ENCODE results near the gene TCFL5. TPM values are rescaled to one million over a fixed set of nuclear protein-coding genes. Genes with fewer than 3 reads are reported as not detected.
A peak's percentile ranks its signal among the peaks of the same experiment; 100 is the strongest.

TCFL5 gene
- total and polyA plus RNA-seq, 10 donors: 4.1 to 8.8 (median 6.3) TPM

DNA sequence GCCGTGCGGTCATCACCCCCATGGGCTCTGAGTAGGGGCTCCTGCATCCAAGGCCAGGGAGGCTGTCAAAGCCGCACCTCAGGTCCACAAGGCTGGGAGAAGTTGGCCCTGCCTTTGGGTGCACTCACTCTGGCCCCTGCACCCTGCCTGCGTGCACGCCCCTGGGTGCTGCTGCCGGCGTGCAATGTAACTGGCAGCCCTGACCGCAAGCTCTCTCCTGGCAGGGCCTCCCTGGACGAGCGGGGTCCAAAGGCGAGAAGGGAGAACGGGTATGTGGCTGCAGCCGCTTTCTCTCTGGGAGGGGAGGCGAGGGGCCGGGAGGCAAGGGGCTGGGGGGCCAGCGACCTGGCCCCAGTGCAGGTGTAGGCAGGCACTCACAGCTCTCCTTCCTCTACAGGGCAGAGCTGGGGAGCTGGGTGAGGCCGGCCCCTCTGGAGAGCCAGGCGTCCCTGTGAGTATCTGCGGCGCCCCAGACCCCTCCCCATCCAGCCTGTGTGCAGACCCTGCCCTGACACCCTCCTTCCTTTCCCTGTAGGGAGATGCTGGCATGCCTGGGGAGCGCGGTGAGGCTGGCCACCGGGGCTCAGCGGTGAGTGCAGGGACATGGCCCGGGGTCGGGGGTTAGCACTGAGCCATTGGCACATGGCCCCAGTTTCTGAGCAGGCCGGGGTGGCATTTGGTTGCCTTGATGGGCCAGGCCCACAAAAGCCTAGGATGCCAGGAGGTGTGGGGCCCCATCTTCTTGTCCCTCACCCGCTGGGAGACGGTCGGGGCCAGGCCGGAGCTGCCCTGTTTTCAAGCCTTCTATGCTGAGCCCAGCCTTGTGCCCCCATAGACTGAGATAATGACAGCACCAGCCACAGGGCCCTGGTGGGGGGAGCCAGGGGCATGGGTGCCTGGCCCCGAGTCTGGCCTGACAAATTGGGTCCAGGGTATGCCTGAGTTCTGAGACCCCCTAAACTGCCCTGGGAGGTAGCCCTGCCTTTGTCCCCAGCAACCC is 32.1 kb downstream of the TCFL5 start:
- Histone ChIP-seq H3K36me3 (no peaks in the 10 kb centered on the region), H3K4me1 (peaks cover 10 to 50% (median 40%) of the 10 kb centered on the region in 6 donors), H3K27me3 (replicated peaks in 1 of 7) (peaks cover 0 to 29% (median 0%) of the 10 kb centered on the region in 7 donors), H3K9me3 (no peaks in the 10 kb centered on the region), H3K4me3 (no peak overlapping the region), H3K27ac (no peak overlapping the region)
- TF ChIP-seq POLR2A (IDR thresholded peaks at IDR 0.05) (no peak), POLR2AphosphoS5 (IDR thresholded peaks at IDR 0.05) (no peak)
- TF ChIP-seq, protein P1, sequence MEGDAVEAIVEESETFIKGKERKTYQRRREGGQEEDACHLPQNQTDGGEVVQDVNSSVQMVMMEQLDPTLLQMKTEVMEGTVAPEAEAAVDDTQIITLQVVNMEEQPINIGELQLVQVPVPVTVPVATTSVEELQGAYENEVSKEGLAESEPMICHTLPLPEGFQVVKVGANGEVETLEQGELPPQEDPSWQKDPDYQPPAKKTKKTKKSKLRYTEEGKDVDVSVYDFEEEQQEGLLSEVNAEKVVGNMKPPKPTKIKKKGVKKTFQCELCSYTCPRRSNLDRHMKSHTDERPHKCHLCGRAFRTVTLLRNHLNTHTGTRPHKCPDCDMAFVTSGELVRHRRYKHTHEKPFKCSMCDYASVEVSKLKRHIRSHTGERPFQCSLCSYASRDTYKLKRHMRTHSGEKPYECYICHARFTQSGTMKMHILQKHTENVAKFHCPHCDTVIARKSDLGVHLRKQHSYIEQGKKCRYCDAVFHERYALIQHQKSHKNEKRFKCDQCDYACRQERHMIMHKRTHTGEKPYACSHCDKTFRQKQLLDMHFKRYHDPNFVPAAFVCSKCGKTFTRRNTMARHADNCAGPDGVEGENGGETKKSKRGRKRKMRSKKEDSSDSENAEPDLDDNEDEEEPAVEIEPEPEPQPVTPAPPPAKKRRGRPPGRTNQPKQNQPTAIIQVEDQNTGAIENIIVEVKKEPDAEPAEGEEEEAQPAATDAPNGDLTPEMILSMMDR (IDR thresholded peaks at IDR 0.05 in 8 of 11, conservative IDR thresholded peaks at IDR 0.05 in 3 of 11): no peak
- intact Hi-C loops (cut with DNase I; ENCODE audit: low total_unique reads): no loop called here
- peak; percentile 64 for DNase-seq
- WGBS, 5 donors: 92 to 97% (median 93%) methylated on average over 21 to 32 of the region's 32 CpGs

DNA sequence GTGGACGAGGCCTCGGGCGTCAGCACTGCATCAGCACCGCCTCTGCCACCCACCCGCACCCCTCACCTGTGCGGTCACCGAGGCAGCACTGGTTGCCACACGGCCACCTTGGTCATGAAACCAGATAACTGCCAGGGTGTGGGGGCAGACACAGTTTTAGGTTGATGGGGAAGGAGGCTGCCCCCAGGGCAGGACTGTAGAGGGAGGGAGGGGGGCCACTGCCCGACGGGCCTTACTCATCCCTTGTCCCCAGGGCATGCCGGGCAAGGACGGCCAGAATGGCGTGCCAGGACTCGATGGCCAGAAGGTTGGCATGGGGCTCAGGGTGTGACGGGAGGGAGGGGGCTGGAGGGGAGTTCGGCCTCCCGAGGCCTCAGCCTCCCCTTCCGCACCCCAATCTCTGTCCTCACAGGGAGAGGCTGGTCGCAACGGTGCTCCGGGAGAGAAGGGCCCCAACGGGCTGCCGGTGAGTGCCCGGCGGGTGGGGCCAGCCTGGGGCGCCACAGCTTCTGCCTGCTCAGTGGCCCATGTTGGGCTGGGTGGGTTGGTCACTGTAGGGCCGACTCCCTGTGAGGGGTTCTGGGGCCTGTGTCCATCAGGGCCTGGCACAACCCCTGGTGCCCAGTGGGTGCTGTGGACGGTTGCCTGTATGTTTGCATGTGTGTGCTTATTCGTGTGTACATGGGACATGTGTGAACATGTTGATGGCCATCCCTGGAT is 33.0 kb downstream of the TCFL5 start:
- intact Hi-C loops (cut with DNase I; ENCODE audit: low total_unique reads): no loop called here
- peaks cover 0 to 33% (median 0%) of the 10 kb centered on the region in 7 donors for H3K27me3 ChIP-seq (replicated peaks in 1 of 7)
- 85 to 94% (median 88%) methylated on average over 8 to 29 of the region's 29 CpGs for WGBS, 5 donors
- no peak overlapping the region for H3K4me3 ChIP-seq
- TF ChIP-seq, protein P1 (IDR thresholded peaks at IDR 0.05 in 8 of 11, conservative IDR thresholded peaks at IDR 0.05 in 3 of 11): no peak
- TF ChIP-seq POLR2AphosphoS5 (IDR thresholded peaks at IDR 0.05): no peak
- TF ChIP-seq POLR2A (IDR thresholded peaks at IDR 0.05): no peak
- DNase-seq: no peak
- H3K9me3 ChIP-seq: no peaks in the 10 kb centered on the region
- H3K27ac ChIP-seq: no peak overlapping the region
- H3K4me1 ChIP-seq: peaks cover 10 to 50% (median 41%) of the 10 kb centered on the region in 6 donors
- H3K36me3 ChIP-seq: no peaks in the 10 kb centered on the region

GRCh38 chr20:62828051-62828450 is 33.6 kb downstream of the TCFL5 start:
- H3K9me3 ChIP-seq: no peaks in the 10 kb centered on the region
- peaks cover 0 to 33% (median 0%) of the 10 kb centered on the region in 7 donors for H3K27me3 ChIP-seq (replicated peaks in 1 of 7)
- H3K36me3 ChIP-seq: no peaks in the 10 kb centered on the region
- intact Hi-C loops (cut with DNase I; ENCODE audit: low total_unique reads): no loop called here
- TF ChIP-seq, protein P1 (IDR thresholded peaks at IDR 0.05 in 8 of 11, conservative IDR thresholded peaks at IDR 0.05 in 3 of 11): no peak
- TF ChIP-seq POLR2A (IDR thresholded peaks at IDR 0.05) (no peak), POLR2AphosphoS5 (IDR thresholded peaks at IDR 0.05) (no peak)
- whole genome bisulfite sequencing, 5 donors: 79 to 95% (median 90%) methylated on average over 5 to 9 of the region's 9 CpGs
- no peak for DNase-seq
- H3K4me3 ChIP-seq: no peak overlapping the region
- peaks cover 10 to 46% (median 37%) of the 10 kb centered on the region in 6 donors for H3K4me1 ChIP-seq
- H3K27ac ChIP-seq: no peak overlapping the region

Measured in spleen (tissue), 11 donors.